Kidney (tissue), 14 donors: Measurements from ENCODE around the gene MZF1. TPM values are rescaled to one million over a fixed set of nuclear protein-coding genes. Genes with fewer than 3 reads are reported as not detected.
"Not testable (repeated sequence)": the region's sequence is repeated elsewhere in the genome, so short reads cannot be mapped to it uniquely, and the experiment has no call there.

Experiments used
- DNase-seq, 5 donors: peaks; one replicate each; pipeline ENCODE4 v3.0.0-alpha.2; 2013 to 2020
- FAIRE-seq: peaks from 2 replicates; lab custom pipeline; 2012; peaks lifted over from hg19 to GRCh38; lab: Jason Lieb, UNC
- H3K27ac ChIP-seq, 2 donors: one replicate each; pipeline ENCODE4 v1.7.0; 2013; ENCODE audit warnings: low read depth in 2 of 2, low read length in 2 of 2, inconsistent platforms in 1 of 2
- H3K27me3 ChIP-seq: one replicate; pipeline ENCODE4 v1.7.1; 2013; ENCODE audit warnings: low read length, inconsistent platforms; ENCODE audit not compliant: control insufficient read depth, insufficient read depth
- H3K36me3 ChIP-seq, 3 donors: one replicate each; pipeline versions ENCODE4 v1.7.0 to v1.7.1; 2013; ENCODE audit warnings: low read length in 3 of 3, control low read depth in 1 of 3, inconsistent platforms in 1 of 3; ENCODE audit not compliant: insufficient read depth in 3 of 3, control insufficient read depth in 2 of 3
- H3K4me1 ChIP-seq, 3 donors: one replicate each; pipeline versions ENCODE4 v1.7.0 to v1.7.1; 2013; ENCODE audit warnings: low read length in 3 of 3, inconsistent platforms in 1 of 3, low read depth in 1 of 3; ENCODE audit not compliant: control insufficient read depth in 2 of 3, insufficient read depth in 2 of 3
- H3K4me3 ChIP-seq, 3 donors: one replicate each; pipeline versions ENCODE4 v1.7.0 to v1.8.1; 2013; ENCODE audit warnings: low read length in 3 of 3, control low read depth in 1 of 3, inconsistent platforms in 1 of 3
- H3K9ac ChIP-seq, 3 donors: one replicate each; pipeline versions ENCODE4 v1.7.0 to v1.7.1; 2013; ENCODE audit warnings: low read length in 3 of 3, control low read depth in 1 of 3, inconsistent platforms in 1 of 3
- H3K9me3 ChIP-seq, 3 donors: one replicate each; pipeline versions ENCODE4 v1.7.0 to v1.7.1; 2013; ENCODE audit warnings: low read length in 3 of 3, control low read depth in 1 of 3, inconsistent platforms in 1 of 3; ENCODE audit not compliant: control insufficient read depth in 2 of 3, insufficient read depth in 1 of 3
- intact Hi-C: fragments of 100-400 bp; cut with DNase I; formaldehyde crosslinking; loops from one replicate; pipeline ENCODE4 v1.11.1; 2022
- polyA plus RNA-seq: library from polyadenylated mRNA; stranded (reverse); fragments of 350-450 nt; fragmentation: Illumina TruSeq; extraction: RNeasy Lipid Tissue Mini Kit (QIAGEN cat#74804); gene quantifications from one replicate; pipeline ENCODE4 v1.2.3, GENCODE V29; 2014; ENCODE audit warnings: low read depth, low replicate concordance; ENCODE audit not compliant: insufficient read depth
- total RNA-seq: library from RNA; stranded (reverse); fragmentation: NEBNext Ultra II Directional; extraction: Animal tissue kit (Norgen Biotek cat#: 25700); gene quantifications from one replicate; pipeline ENCODE4 v1.2.1, GENCODE V29; 2021
- TF ChIP-seq, protein P1 (sequence below): IDR thresholded peaks from 3 replicates; pipeline ENCODE4 v1.5.1; 2012; ENCODE audit warnings: mild to moderate bottlenecking, moderate library complexity, borderline replicate concordance; ENCODE audit not compliant: insufficient read depth; ENCODE audit errors: extremely low read depth
- donor health status: control.
- donor health status: control.
- donor health status: control.
- donor health status: control.
- donor health status: control.
- donor health status: DM: yes; HTN: yes; CAD: no.
- donor health status: Normal renal cell carcinoma (clear cell type).

Gene MZF1
- total and polyA plus RNA-seq, 2 donors from 2014 or later, result 12.9 to 38.6 TPM

GRCh38 chr19:58543826-58544590 is 29.1 kb downstream of the MZF1 start, which contains the start of gene TRIM28:
TRIM28 (plus strand) TSS chr19:58544064; CDS start chr19:58544758, 694 bp downstream.
- intact Hi-C loops, result no loop called here
- peak; percentile 89 for FAIRE-seq
- Histone ChIP-seq H3K36me3 (peaks cover 7 to 29% (median 17%) of the 10 kb centered on the region in 3 donors), H3K9ac (peak within 1 kb of the TSS; percentile 67 to 87 (median 81)), H3K27ac (peak within 1 kb of the TSS; percentile 96 to 99), H3K27me3 (no peaks in the 10 kb centered on the region), H3K9me3 (no peaks in the 10 kb centered on the region), H3K4me1 (peaks cover 2 to 20% (median 9%) of the 10 kb centered on the region in 3 donors), H3K4me3 (peak within 1 kb of the TSS; percentile 75 to 86 (median 78))
- TF ChIP-seq, protein P1, sequence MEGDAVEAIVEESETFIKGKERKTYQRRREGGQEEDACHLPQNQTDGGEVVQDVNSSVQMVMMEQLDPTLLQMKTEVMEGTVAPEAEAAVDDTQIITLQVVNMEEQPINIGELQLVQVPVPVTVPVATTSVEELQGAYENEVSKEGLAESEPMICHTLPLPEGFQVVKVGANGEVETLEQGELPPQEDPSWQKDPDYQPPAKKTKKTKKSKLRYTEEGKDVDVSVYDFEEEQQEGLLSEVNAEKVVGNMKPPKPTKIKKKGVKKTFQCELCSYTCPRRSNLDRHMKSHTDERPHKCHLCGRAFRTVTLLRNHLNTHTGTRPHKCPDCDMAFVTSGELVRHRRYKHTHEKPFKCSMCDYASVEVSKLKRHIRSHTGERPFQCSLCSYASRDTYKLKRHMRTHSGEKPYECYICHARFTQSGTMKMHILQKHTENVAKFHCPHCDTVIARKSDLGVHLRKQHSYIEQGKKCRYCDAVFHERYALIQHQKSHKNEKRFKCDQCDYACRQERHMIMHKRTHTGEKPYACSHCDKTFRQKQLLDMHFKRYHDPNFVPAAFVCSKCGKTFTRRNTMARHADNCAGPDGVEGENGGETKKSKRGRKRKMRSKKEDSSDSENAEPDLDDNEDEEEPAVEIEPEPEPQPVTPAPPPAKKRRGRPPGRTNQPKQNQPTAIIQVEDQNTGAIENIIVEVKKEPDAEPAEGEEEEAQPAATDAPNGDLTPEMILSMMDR, result no peak
- DNase-seq, result peak; percentile 100

- H3K4me3 ChIP-seq, intact Hi-C loops, H3K27me3 ChIP-seq, H3K9me3 ChIP-seq, H3K27ac ChIP-seq, FAIRE-seq: not testable (repeated sequence)
- Histone ChIP-seq H3K4me1 (peaks cover 2 to 21% (median 9%) of the 10 kb centered on the region in 3 donors), H3K36me3 (peaks cover 2 to 19% (median 7%) of the 10 kb centered on the region in 3 donors), H3K9ac (peak overlapping the region in 1 of 3 donors; percentile 81)
- peak in 1 of 5 donors; percentile 48 for DNase-seq
These were observed 30.3 kb downstream of the MZF1 start for GRCh38 chr19:58542641-58543372.

DNA sequence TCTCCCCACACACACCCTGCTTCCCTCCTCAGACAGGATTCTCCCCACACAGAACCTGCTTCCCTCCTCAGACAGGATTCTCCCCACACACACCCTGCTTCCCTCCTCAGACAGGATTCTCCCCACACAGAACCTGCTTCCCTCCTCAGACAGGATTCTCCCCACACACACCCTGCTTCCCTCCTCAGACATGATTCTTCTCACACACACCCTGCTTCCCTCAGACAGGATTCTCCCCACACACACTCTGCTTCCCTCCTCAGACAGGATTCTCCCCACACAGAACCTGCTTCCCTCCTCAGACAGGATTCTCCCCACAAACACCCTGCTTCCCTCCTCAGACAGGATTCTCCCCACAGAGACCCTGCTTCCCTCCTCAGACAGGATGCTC is 34.0 kb downstream of the MZF1 start:
- FAIRE-seq, intact Hi-C loops, DNase-seq: not testable (repeated sequence)

DNA sequence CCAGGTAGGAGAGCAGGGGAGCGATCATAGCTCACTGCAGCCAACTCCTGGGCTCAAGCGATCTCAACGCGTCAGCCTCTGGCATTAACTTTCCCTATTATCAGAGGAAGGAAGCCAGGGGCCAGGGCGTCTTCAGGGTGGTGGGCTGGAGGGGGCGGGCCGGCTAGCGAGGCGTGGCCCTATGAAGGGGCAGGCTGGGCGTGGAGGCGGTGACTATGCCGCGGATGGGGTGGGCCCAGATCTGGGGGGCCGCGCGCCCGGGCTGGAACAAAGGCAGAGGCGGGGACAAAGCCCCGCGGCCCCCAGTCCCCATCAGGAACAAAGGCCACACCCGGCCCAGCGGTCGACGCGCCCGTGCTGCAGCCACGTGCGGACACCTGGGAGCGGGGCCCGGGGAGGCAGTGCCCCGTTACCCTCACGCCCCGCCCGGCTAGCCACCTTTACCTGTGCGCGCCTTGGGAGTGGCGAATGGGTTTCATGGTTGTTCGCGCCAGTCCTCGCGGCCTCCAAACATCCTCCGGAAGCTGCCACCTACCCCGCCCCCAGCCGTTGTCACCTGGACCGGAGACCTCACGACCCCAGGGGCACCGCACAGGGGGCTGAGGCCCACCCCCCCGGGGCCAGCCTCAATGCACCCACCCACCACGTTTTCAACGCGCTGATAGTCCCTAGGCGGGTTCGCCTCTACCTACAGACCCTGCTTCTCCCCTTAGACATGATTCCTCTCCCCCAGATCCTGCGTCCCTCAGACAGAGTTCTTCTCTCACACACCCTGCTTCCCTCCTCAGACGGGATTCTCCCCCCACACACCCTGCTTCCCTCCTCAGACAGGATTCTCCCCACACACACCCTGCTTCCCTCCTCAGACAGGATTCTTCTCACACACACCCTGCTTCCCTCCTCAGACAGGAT is 34.6 kb downstream of the MZF1 start:
- peak overlapping the region in 1 of 3 donors; percentile 46 for H3K4me3 ChIP-seq
- H3K36me3 ChIP-seq, result no peaks in the 10 kb centered on the region
- no peaks in the 10 kb centered on the region for H3K9me3 ChIP-seq
- no peaks in the 10 kb centered on the region for H3K27me3 ChIP-seq
- FAIRE-seq, result no peak
- DNase-seq, result peak; percentile 81 to 94 (median 93)
- TF ChIP-seq, protein P1, result no peak
- H3K4me1 ChIP-seq, result peaks cover 0 to 2% (median 0%) of the 10 kb centered on the region in 3 donors
- intact Hi-C loops, result no loop called here
- H3K9ac ChIP-seq, result peak overlapping the region in 2 of 3 donors; percentile 12 to 31
- H3K27ac ChIP-seq, result no peak overlapping the region

More for the DNA sequence above, 34.0 kb downstream of the MZF1 start:
- H3K4me3 ChIP-seq, H3K27me3 ChIP-seq, H3K9ac ChIP-seq, H3K4me1 ChIP-seq, H3K36me3 ChIP-seq, H3K9me3 ChIP-seq, H3K27ac ChIP-seq: not testable (repeated sequence)
